Natural killer cell (primary cell): ENCODE measurements around the gene VGLL4. TPM values are rescaled to one million over a fixed set of nuclear protein-coding genes. Genes with fewer than 3 reads are reported as not detected.

Source experiments
- ATAC-seq, 3 donors: fragments of 150-1000 bp in 2 of 3; fragments of 200-7000 bp in 1 of 3; cut with Tn5 transposase; 1 replicate in 1 of 3; 2 replicates in 2 of 3; pipeline ENCODE4 v1.10.0; 2021; ENCODE audit warnings: mild to moderate bottlenecking in 2 of 3, moderate library complexity in 2 of 3
- DNase-seq, 2 donors: peaks; one replicate each; pipeline versions ENCODE4 v3.0.0 to v3.0.0-alpha.2; 2013 to 2021; ENCODE audit warnings: mixed read lengths in 1 of 2
- H3K27ac ChIP-seq: one replicate; pipeline ENCODE4 v1.5.1; 2013; ENCODE audit warnings: mild to moderate bottlenecking, low read length
- H3K27me3 ChIP-seq: one replicate; pipeline ENCODE4 v1.6.1; 2013; ENCODE audit warnings: low read length; ENCODE audit not compliant: control insufficient read depth, insufficient read depth
- H3K36me3 ChIP-seq: one replicate; pipeline ENCODE4 v1.6.1; 2013; ENCODE audit warnings: low read length; ENCODE audit not compliant: control insufficient read depth, insufficient read depth
- H3K4me1 ChIP-seq: one replicate; pipeline ENCODE4 v1.6.1; 2013; ENCODE audit warnings: low read length; ENCODE audit not compliant: control insufficient read depth, insufficient read depth
- H3K4me3 ChIP-seq: one replicate; pipeline ENCODE4 v1.5.1; 2013; ENCODE audit warnings: low read length
- H3K9me3 ChIP-seq: one replicate; pipeline ENCODE4 v1.6.1; 2013; ENCODE audit warnings: low read length; ENCODE audit not compliant: control insufficient read depth, insufficient read depth
- H3K27ac Mint-ChIP-seq, 2 donors: one replicate each; pipeline ENCODE4 v1.8.0; 2022; ENCODE audit warnings: mild to moderate bottlenecking in 2 of 2, mixed read lengths in 2 of 2, moderate library complexity in 1 of 2
- H3K27me3 Mint-ChIP-seq, 2 donors: one replicate each; pipeline ENCODE4 v1.8.0; 2022; ENCODE audit warnings: low read depth in 2 of 2, mixed read lengths in 2 of 2
- H3K36me3 Mint-ChIP-seq: one replicate; pipeline ENCODE4 v1.8.0; 2022; ENCODE audit warnings: mixed read lengths
- H3K4me1 Mint-ChIP-seq, 2 donors: one replicate each; pipeline ENCODE4 v1.8.0; 2022; ENCODE audit warnings: mixed read lengths in 2 of 2
- H3K4me3 Mint-ChIP-seq: one replicate; pipeline ENCODE4 v1.8.0; 2022; ENCODE audit warnings: mild to moderate bottlenecking, moderate library complexity, mixed read lengths
- H3K9me3 Mint-ChIP-seq, 2 donors: one replicate each; pipeline ENCODE4 v1.8.0; 2022; ENCODE audit warnings: mixed read lengths in 2 of 2
- CTCF ChIP-seq: fragments of 200-600 bp; IDR thresholded peaks from one replicate; pipeline ENCODE4 v1.8.0; 2022; ENCODE audit warnings: antibody characterized with exemption
- whole genome bisulfite sequencing: methylation state at CpG from one replicate; pipeline ENCODE4 v1.1.7; 2013; ENCODE audit warnings: missing lambda C conversion rate; ENCODE audit not compliant: insufficient coverage; 5-methylcytosine and 5-hydroxymethylcytosine counted together
- intact Hi-C: fragments of 100-400 bp; cut with micrococcal nuclease; formaldehyde crosslinking; loops from one replicate; pipeline ENCODE4 v1.14.2; 2022
- total RNA-seq, 4 donors: library from RNA; stranded (reverse); fragments of 120-200 nt in 1 of 4; gene quantifications; one replicate each; pipeline versions ENCODE4 v1.2.3 to v1.2.4, GENCODE V29; 2013 to 2022

VGLL4 gene
- total RNA-seq, 3 donors from 2014 or later (not counting 1 experiment from before 2014, with no cell fraction given): 29.5 to 42.8 (median 34.6) TPM

- Histone ChIP-seq H3K27me3 (no peaks in the 10 kb centered on the region), H3K27ac (no peak overlapping the region), H3K4me3 (no peak overlapping the region), H3K4me1 (peaks cover 5% of the 10 kb centered on the region), H3K36me3 (no peaks in the 10 kb centered on the region), H3K9me3 (no peaks in the 10 kb centered on the region)
- Mint-ChIP-seq H3K4me1 (peaks cover 0 to 12% of the 10 kb centered on the region in 2 donors), H3K4me3 (no peak overlapping the region), H3K36me3 (no peaks in the 10 kb centered on the region), H3K27me3 (no peaks in the 10 kb centered on the region), H3K9me3 (no peaks in the 10 kb centered on the region), H3K27ac (no peak overlapping the region)
- 97% methylated on average over 13 of the region's 14 CpGs for WGBS
- DNase-seq (no peak), ATAC-seq (no peak)
- TF ChIP-seq CTCF: no peak
- intact Hi-C loops: no loop called here
Observed at GRCh38 chr3:11539677-11540076, 104.0 kb downstream of the VGLL4 start.

- H3K9me3 Mint-ChIP-seq: no peaks in the 10 kb centered on the region
- TF ChIP-seq CTCF: no peak
- peaks cover 0 to 12% of the 10 kb centered on the region in 2 donors for H3K4me1 Mint-ChIP-seq
- H3K27me3 Mint-ChIP-seq: no peaks in the 10 kb centered on the region
- no peak overlapping the region for H3K27ac Mint-ChIP-seq
- DNase-seq: no peak
- no peaks in the 10 kb centered on the region for H3K27me3 ChIP-seq
- H3K9me3 ChIP-seq: no peaks in the 10 kb centered on the region
- no peak overlapping the region for H3K27ac ChIP-seq
- intact Hi-C loops: no loop called here
- 100% methylated on average over 4 of the region's 5 CpGs for WGBS
- H3K4me1 ChIP-seq: peaks cover 5% of the 10 kb centered on the region
- no peak overlapping the region for H3K4me3 Mint-ChIP-seq
- no peaks in the 10 kb centered on the region for H3K36me3 ChIP-seq
- ATAC-seq: no peak
- H3K4me3 ChIP-seq: no peak overlapping the region
- no peaks in the 10 kb centered on the region for H3K36me3 Mint-ChIP-seq
Observed at GRCh38 chr3:11539218-11539617, 104.5 kb downstream of the VGLL4 start.

GRCh38 chr3:11538581-11538980, 105.1 kb downstream of the VGLL4 start:
- Mint-ChIP-seq H3K27ac (no peak overlapping the region), H3K4me1 (peaks cover 0 to 12% of the 10 kb centered on the region in 2 donors), H3K36me3 (no peaks in the 10 kb centered on the region), H3K9me3 (no peaks in the 10 kb centered on the region), H3K4me3 (no peak overlapping the region), H3K27me3 (no peaks in the 10 kb centered on the region)
- no peaks in the 10 kb centered on the region for H3K36me3 ChIP-seq
- no peaks in the 10 kb centered on the region for H3K4me1 ChIP-seq
- H3K4me3 ChIP-seq: no peak overlapping the region
- intact Hi-C loops: no loop called here
- TF ChIP-seq CTCF: no peak
- ATAC-seq (no peak), DNase-seq (no peak)
- 73% methylated on average over 1 of the region's 3 CpGs for WGBS
- no peaks in the 10 kb centered on the region for H3K27me3 ChIP-seq
- no peak overlapping the region for H3K27ac ChIP-seq
- no peaks in the 10 kb centered on the region for H3K9me3 ChIP-seq

- H3K27ac ChIP-seq: no peak overlapping the region
- H3K4me1 ChIP-seq: no peaks in the 10 kb centered on the region
- no peaks in the 10 kb centered on the region for H3K9me3 Mint-ChIP-seq
- 93% methylated on average over 11 of the region's 12 CpGs for WGBS
- DNase-seq (no peak), ATAC-seq (no peak)
- no peak overlapping the region for H3K4me3 Mint-ChIP-seq
- H3K4me3 ChIP-seq: no peak overlapping the region
- H3K4me1 Mint-ChIP-seq: peaks cover 2 to 11% of the 10 kb centered on the region in 2 donors
- H3K36me3 Mint-ChIP-seq: no peaks in the 10 kb centered on the region
- H3K27ac Mint-ChIP-seq: peak overlapping the region in 1 of 2 donors; percentile 4
- H3K36me3 ChIP-seq: peaks cover under 1% of the 10 kb centered on the region
- H3K27me3 ChIP-seq: no peaks in the 10 kb centered on the region
- no peaks in the 10 kb centered on the region for H3K27me3 Mint-ChIP-seq
- intact Hi-C loops: no loop called here
- no peak for TF ChIP-seq CTCF
- H3K9me3 ChIP-seq: no peaks in the 10 kb centered on the region
Observed at GRCh38 chr3:11536936-11537612, 106.6 kb downstream of the VGLL4 start.
